ENCODE results near the gene ADAMTSL1.

The ADAMTSL1 gene

DNA sequence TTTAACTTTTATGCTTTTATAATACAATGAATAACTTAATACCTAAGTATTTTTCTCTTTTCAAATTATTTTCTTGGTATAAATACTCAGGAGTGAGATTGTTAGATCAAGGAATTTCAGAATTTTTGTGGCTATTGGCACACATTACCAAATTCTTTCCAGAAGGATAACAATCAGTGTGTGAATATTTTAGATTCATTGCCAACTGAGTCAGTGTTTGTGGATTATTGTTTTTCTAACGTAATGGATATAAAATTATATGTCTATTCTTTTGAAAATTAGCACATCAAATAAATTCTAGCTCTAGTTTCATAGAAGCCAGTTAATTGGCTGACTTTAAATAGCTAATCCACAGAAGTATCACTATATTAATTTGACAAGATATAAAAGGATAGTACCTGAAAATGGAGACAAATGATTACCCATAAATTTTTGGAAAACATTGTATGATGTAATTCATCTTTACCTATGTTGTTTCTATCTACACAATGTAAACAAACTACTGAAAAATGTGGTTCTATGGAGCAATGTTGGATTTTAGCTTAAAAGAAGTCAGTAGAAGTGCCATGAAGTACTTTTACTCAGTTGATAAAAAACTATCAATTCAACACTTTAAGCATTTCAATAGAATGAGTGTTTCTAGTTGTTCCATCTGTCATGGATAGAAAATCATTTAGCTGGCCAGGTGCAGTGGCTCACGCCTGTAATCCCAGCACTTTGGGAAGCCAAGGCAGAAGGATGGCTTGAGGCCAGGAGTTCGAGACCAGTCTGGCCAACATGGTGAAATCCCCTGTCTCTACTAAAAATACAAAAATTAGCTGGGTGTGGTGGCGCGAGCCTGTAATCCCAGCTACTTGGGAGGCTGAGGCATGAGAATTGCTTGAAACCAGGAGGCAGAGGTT, 185.1 kb downstream of the ADAMTSL1 start:
- TF ChIP-seq BHLHE40 (IDR thresholded peaks at IDR 0.05; ENCODE audit: borderline replicate concordance): no peak
- TF ChIP-seq HDGF (IDR thresholded peaks at IDR 0.05; ENCODE audit: borderline replicate concordance): no peak
- TF ChIP-seq FOXA1 (IDR thresholded peaks at IDR 0.05): no peak
- no peak for TF ChIP-seq ARNT (IDR thresholded peaks at IDR 0.05)
- no peak for TF ChIP-seq FOXK2 (IDR thresholded peaks at IDR 0.05)
- TF ChIP-seq SUZ12 (IDR thresholded peaks at IDR 0.05): no peak
- TF ChIP-seq SP1 (IDR thresholded peaks at IDR 0.05): no peak
- TF ChIP-seq NFRKB (IDR thresholded peaks at IDR 0.05): no peak
- TF ChIP-seq TARDBP (IDR thresholded peaks at IDR 0.05): no peak
- TF ChIP-seq L3MBTL2 (conservative IDR thresholded peaks at IDR 0.05): no peak
- TF ChIP-seq CTBP1 (IDR thresholded peaks at IDR 0.05; ENCODE audit: borderline replicate concordance): no peak
- TF ChIP-seq, protein P1, sequence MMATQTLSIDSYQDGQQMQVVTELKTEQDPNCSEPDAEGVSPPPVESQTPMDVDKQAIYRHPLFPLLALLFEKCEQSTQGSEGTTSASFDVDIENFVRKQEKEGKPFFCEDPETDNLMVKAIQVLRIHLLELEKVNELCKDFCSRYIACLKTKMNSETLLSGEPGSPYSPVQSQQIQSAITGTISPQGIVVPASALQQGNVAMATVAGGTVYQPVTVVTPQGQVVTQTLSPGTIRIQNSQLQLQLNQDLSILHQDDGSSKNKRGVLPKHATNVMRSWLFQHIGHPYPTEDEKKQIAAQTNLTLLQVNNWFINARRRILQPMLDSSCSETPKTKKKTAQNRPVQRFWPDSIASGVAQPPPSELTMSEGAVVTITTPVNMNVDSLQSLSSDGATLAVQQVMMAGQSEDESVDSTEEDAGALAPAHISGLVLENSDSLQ (IDR thresholded peaks at IDR 0.05): no peak
- ChIA-PET POLR2A (no interaction called here), CTCF (no interaction called here)
- DNase-seq (ENCODE audit: extremely low spot score): no peak

DNA sequence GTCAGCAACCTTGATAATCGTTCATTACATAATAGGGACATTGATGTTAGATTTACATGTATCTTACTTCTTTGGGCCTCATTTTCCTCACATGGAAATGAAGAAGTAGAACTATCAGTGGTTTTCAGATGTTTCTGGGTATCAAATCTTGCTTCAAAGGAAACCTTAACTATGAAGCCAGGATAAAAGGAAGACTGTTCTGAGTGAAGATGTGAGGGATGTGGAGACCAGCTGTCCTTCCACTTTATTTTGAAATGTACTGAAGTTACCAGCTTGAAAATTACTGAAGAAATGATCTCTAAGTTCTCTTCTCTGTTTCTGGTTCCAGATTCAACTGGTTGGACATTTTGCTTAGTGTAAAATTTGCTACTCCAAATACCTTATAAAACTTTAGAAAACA, 186.0 kb downstream of the ADAMTSL1 start:
- CTCF ChIA-PET: no interaction called here
- POLR2A ChIA-PET: no interaction called here

DNA sequence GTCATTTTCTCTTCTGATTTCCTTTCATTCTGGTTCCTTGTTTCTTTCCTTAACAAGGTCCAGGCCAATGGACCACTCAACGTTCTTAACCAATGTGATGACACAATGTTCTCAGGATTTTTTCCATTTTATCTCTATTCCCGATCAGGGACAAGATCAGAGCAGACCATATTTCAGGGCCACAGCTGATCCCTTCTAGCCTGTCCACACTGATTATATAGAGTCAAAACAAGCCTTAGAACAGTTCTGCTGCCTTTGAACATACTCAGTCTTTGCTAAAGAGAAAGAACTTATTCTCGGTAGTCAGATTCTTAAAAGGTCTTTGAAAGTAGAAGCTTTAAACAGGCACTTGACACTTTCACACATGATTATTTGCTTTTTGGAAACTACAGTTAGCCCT, 188.4 kb downstream of the ADAMTSL1 start:
- CTCF ChIA-PET: no interaction called here
- POLR2A ChIA-PET: no interaction called here
- DNase-seq (ENCODE audit: extremely low spot score): no peak
- TF ChIP-seq ZNF384 (IDR thresholded peaks at IDR 0.05) (no peak), TARDBP (IDR thresholded peaks at IDR 0.05) (no peak), CTBP1 (IDR thresholded peaks at IDR 0.05; ENCODE audit: borderline replicate concordance) (no peak), SP1 (IDR thresholded peaks at IDR 0.05) (no peak), HDGF (IDR thresholded peaks at IDR 0.05; ENCODE audit: borderline replicate concordance) (no peak), FOXM1 (IDR thresholded peaks at IDR 0.05; ENCODE audit: borderline replicate concordance) (no peak)

More for the DNA sequence above, 186.0 kb downstream of the ADAMTSL1 start:
- DNase-seq (ENCODE audit: extremely low spot score): no peak
- no peak for TF ChIP-seq NFRKB (IDR thresholded peaks at IDR 0.05)
- no peak for TF ChIP-seq FOXM1 (IDR thresholded peaks at IDR 0.05; ENCODE audit: borderline replicate concordance)
- no peak for TF ChIP-seq LEF1 (IDR thresholded peaks at IDR 0.05; ENCODE audit: borderline replicate concordance)
- no peak for TF ChIP-seq L3MBTL2 (conservative IDR thresholded peaks at IDR 0.05)
- TF ChIP-seq SUZ12 (IDR thresholded peaks at IDR 0.05): no peak
- no peak for TF ChIP-seq ZNF384 (IDR thresholded peaks at IDR 0.05)
- no peak for TF ChIP-seq BHLHE40 (IDR thresholded peaks at IDR 0.05; ENCODE audit: borderline replicate concordance)
- no peak for TF ChIP-seq ELF4 (IDR thresholded peaks at IDR 0.05)
- TF ChIP-seq FOXA1 (IDR thresholded peaks at IDR 0.05): no peak
- no peak for TF ChIP-seq SP1 (IDR thresholded peaks at IDR 0.05)
- TF ChIP-seq FOXK2 (IDR thresholded peaks at IDR 0.05): no peak
- TF ChIP-seq ARNT (IDR thresholded peaks at IDR 0.05): no peak
- TF ChIP-seq, protein P1 (IDR thresholded peaks at IDR 0.05): no peak
- no peak for TF ChIP-seq HDGF (IDR thresholded peaks at IDR 0.05; ENCODE audit: borderline replicate concordance)
- no peak for TF ChIP-seq TARDBP (IDR thresholded peaks at IDR 0.05)
- TF ChIP-seq CTBP1 (IDR thresholded peaks at IDR 0.05; ENCODE audit: borderline replicate concordance): no peak

DNA sequence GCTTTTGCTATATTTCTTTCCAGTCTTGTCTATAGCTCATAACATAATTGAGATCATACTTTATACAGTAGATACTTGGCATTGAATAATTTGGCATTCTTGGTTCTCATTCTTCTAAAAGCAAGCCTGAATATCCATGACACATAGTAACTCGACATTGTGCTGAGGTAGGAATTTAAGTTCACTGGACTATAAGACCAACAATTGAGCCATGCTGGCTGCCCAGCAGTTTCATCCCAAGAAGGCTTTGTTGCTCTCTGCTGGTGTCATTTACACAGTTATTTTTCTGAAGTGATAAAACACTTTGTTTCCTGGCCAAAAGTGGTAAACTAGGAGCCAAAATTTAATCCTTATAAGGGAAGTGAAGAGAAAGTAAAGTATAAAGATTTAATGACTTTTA, 192.0 kb downstream of the ADAMTSL1 start:
- ChIA-PET CTCF (no interaction called here), POLR2A (no interaction called here)
- DNase-seq (ENCODE audit: extremely low spot score): no peak
- no peak for TF ChIP-seq SUZ12 (IDR thresholded peaks at IDR 0.05)
- no peak for TF ChIP-seq FOXK2 (IDR thresholded peaks at IDR 0.05)

DNA sequence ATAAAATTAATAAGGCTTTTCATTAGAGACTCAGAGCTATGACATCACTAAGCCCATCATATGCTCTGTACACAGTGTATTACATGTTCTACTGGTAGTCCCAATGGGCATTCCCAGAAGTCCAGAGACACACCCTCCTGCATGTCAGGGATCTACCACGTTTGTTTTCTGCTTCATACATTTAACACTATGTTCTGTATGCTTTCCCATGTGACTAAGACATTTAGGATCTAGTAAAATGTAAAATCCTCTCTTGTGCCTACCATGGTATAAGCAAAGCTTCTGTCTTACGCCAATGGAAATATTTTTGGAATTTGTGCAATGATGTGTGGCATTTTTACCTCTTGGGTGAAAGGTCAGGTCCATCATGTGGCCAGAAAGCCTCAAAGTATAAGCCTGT, 192.4 kb downstream of the ADAMTSL1 start:
- TF ChIP-seq NFRKB (IDR thresholded peaks at IDR 0.05): no peak
- no peak for TF ChIP-seq FOXA1 (IDR thresholded peaks at IDR 0.05)
- TF ChIP-seq ZNF384 (IDR thresholded peaks at IDR 0.05): no peak
- no peak for TF ChIP-seq SP1 (IDR thresholded peaks at IDR 0.05)
- TF ChIP-seq HDGF (IDR thresholded peaks at IDR 0.05; ENCODE audit: borderline replicate concordance): no peak
- TF ChIP-seq SUZ12 (IDR thresholded peaks at IDR 0.05): no peak
- TF ChIP-seq TARDBP (IDR thresholded peaks at IDR 0.05): no peak
- TF ChIP-seq, protein P1 (IDR thresholded peaks at IDR 0.05): no peak
- TF ChIP-seq ARNT (IDR thresholded peaks at IDR 0.05): no peak
- TF ChIP-seq BHLHE40 (IDR thresholded peaks at IDR 0.05; ENCODE audit: borderline replicate concordance): no peak
- no peak for TF ChIP-seq FOXM1 (IDR thresholded peaks at IDR 0.05; ENCODE audit: borderline replicate concordance)
- no peak for TF ChIP-seq FOXK2 (IDR thresholded peaks at IDR 0.05)
- no peak for TF ChIP-seq ELF4 (IDR thresholded peaks at IDR 0.05)
- no peak for TF ChIP-seq L3MBTL2 (conservative IDR thresholded peaks at IDR 0.05)
- TF ChIP-seq LEF1 (IDR thresholded peaks at IDR 0.05; ENCODE audit: borderline replicate concordance): no peak
- TF ChIP-seq CTBP1 (IDR thresholded peaks at IDR 0.05; ENCODE audit: borderline replicate concordance): no peak
- POLR2A ChIA-PET: no interaction called here
- no peak for DNase-seq (ENCODE audit: extremely low spot score)
- CTCF ChIA-PET: interaction anchor here (0.7 kb wide), 1 partner anchor 275 kb away, joined by 7 read pairs; no protein-coding TSS in a partner anchor

Data from HEK293T (cell line).